Neural crest cell (in vitro differentiated cells): ENCODE data around the gene FBXL3. TPM values are rescaled to one million over a fixed set of nuclear protein-coding genes. Genes with fewer than 3 reads are reported as not detected.

ENCODE experiments used
- DNase-seq: peaks from one replicate; pipeline ENCODE4 v3.0.0; 2021; ENCODE audit warnings: low read depth, mixed read lengths, low spot score
- H3K27ac Mint-ChIP-seq: one replicate; pipeline ENCODE4 v1.8.0; 2021; ENCODE audit warnings: mild to moderate bottlenecking, mixed read lengths; ENCODE audit not compliant: unreplicated experiment
- H3K27me3 Mint-ChIP-seq: 2 replicates; pipeline ENCODE4 v1.8.0; 2021; ENCODE audit warnings: low read depth, mild to moderate bottlenecking, mixed read lengths
- H3K36me3 Mint-ChIP-seq: 2 replicates; pipeline ENCODE4 v1.8.0; 2021; ENCODE audit warnings: low read depth, mild to moderate bottlenecking, mixed read lengths
- H3K4me1 Mint-ChIP-seq: 2 replicates; pipeline ENCODE4 v1.8.0; 2021; ENCODE audit warnings: mixed read lengths
- H3K4me3 Mint-ChIP-seq: one replicate; pipeline ENCODE4 v1.8.0; 2021; ENCODE audit warnings: mild to moderate bottlenecking, mixed read lengths
- H3K9me3 Mint-ChIP-seq: 2 replicates; pipeline ENCODE4 v1.8.0; 2021; ENCODE audit warnings: mixed read lengths
- total RNA-seq: library from RNA; stranded (reverse); gene quantifications from 2 replicates; pipeline ENCODE4 v1.2.1, GENCODE V29; 2021
- TF ChIP-seq, protein P1 (sequence below): fragments of 200-600 bp; sonication (generic); conservative IDR thresholded peaks from 2 replicates; pipeline ENCODE4 v1.5.0; 2021; ENCODE audit warnings: antibody characterized with exemption, mild to moderate bottlenecking

The FBXL3 gene
- total RNA-seq, 1 donor from 2014 or later: 21.7 TPM

DNA sequence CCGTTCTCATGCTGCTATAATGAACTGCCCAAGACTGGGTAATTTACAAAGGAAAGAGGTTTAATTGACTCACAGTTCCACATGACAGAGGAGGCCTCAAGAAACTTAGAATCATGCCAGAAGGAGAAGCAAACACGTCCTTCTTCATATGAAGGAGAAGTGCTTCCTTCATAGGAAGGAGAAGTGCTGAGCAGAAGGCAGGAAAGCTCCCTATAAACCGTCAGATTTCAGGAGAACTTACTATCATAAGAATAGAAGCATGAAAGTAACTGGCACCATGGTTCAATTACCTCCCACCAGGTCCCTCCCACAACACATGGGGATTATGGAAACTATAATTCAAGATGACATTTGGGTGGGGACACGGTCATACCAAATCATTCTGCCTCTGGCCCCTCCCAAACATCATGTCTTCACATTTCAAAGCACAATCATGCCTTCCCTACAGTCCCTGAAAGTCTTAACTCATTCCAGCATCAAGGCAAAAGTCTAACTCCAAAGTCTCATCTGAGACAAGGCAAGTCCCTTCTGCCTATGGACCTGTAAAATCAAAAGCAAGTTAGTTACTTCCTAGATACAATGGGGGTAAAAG is 68.0 kb downstream of the FBXL3 start:
- Mint-ChIP-seq H3K27ac (no peak overlapping the region), H3K36me3 (peaks cover 6% of the 10 kb centered on the region), H3K4me3 (no peak overlapping the region), H3K4me1 (peaks cover 2% of the 10 kb centered on the region), H3K27me3 (no peaks in the 10 kb centered on the region), H3K9me3 (peaks cover 17% of the 10 kb centered on the region)
- DNase-seq: no peak
- TF ChIP-seq, protein P1, sequence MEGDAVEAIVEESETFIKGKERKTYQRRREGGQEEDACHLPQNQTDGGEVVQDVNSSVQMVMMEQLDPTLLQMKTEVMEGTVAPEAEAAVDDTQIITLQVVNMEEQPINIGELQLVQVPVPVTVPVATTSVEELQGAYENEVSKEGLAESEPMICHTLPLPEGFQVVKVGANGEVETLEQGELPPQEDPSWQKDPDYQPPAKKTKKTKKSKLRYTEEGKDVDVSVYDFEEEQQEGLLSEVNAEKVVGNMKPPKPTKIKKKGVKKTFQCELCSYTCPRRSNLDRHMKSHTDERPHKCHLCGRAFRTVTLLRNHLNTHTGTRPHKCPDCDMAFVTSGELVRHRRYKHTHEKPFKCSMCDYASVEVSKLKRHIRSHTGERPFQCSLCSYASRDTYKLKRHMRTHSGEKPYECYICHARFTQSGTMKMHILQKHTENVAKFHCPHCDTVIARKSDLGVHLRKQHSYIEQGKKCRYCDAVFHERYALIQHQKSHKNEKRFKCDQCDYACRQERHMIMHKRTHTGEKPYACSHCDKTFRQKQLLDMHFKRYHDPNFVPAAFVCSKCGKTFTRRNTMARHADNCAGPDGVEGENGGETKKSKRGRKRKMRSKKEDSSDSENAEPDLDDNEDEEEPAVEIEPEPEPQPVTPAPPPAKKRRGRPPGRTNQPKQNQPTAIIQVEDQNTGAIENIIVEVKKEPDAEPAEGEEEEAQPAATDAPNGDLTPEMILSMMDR: no peak

DNA sequence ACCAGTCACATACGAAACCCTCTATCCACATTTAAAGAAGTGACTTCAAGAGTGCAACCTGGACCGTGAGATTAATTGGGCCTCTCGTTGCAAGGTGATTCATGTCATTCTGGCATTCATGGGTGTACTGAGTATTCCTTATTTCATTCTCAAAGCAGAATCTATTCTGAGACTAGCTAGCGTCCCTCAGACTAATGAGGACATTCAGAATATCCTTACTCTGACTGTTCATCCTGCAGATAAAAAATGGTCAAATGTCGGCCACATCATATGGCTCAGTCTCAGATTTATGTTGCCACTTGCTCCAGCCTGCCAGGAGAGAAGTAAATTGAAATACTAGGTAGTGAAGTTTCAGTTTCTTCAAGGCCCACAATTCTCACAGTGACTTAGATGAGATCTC is 71.3 kb downstream of the FBXL3 start:
- no peak overlapping the region for H3K4me3 Mint-ChIP-seq
- H3K27ac Mint-ChIP-seq: no peak overlapping the region
- DNase-seq: no peak
- TF ChIP-seq, protein P1: no peak
- H3K27me3 Mint-ChIP-seq: no peaks in the 10 kb centered on the region
- H3K36me3 Mint-ChIP-seq: peaks cover 7% of the 10 kb centered on the region
- peaks cover 10% of the 10 kb centered on the region for H3K9me3 Mint-ChIP-seq
- peaks cover 12% of the 10 kb centered on the region for H3K4me1 Mint-ChIP-seq

Other genes with a start within 250 kb of the FBXL3 start
- gene KCTD12, start 140.8 kb downstream of the FBXL3 start, total RNA-seq: 7.4 and 8.6 TPM in 2 replicates
- not detected in 2 replicates for gene ACOD1, start 78.6 kb downstream of the FBXL3 start, total RNA-seq
- 17.3 and 17.5 TPM in 2 replicates for gene CLN5, start 35.1 kb downstream of the FBXL3 start, total RNA-seq